Stimulated activated CD8-positive, alpha-beta memory T cell treated with anti-CD3 and anti-CD28 coated beads, Interleukin-4, amount 100 ng/mL, for 4 hours (primary cell): ENCODE data around the gene TMCC1.
A peak's percentile ranks its signal among the peaks of the same experiment; 100 is the strongest.
"Not testable (repeated sequence)": the region's sequence is repeated elsewhere in the genome, so short reads cannot be mapped to it uniquely, and the experiment has no call there.

Source experiments
- DNase-seq, 2 donors: peaks; one replicate each; pipeline ENCODE4 v3.0.0-alpha.2; 2020; ENCODE audit warnings: low read depth in 2 of 2, low spot score in 1 of 2

The TMCC1 gene

GRCh38 chr3:129655291-129655700, 238.2 kb downstream of the TMCC1 start:
- no peak for DNase-seq

- DNase-seq = no peak
Observed at GRCh38 chr3:129654131-129654530, 239.4 kb downstream of the TMCC1 start.

- no peak for DNase-seq
Observed at GRCh38 chr3:129653019-129653418, 240.5 kb downstream of the TMCC1 start.

DNA sequence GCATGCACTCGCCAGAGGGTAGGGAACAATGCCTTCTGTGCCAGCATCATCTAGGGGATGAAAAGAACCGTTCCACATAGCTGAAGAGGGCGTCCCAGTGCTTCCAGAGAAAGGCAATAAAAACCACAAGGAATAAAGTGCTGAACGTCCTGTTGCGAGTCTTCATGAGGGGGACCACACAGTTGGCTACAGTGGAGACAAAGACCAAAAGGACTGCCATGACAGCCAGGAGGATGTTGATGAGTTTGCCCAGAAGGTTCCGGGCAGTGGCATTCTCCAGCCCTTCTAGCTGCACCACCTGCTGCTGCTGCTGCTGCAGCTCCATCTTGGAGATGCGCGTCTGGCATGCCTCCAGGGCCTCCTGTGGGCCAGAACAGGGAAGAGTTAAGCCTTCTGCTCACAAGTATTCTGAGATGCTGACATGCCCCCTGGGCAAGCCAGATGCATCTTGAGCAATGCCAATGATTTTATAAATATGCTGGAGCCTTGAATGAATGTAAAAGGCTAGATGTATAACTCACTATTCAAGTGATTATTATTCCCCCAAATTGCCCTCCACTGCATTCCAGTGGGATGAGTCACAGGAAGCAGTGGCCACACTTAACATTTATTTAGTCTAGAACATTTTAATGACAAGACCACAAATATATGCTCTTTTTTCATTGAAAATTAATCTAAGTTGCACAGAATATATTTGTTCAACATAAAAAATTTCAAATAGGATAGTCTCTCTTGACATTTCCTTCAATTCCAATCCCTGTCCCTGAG, 241.9 kb downstream of the TMCC1 start:
- DNase-seq = no peak

GRCh38 chr3:129650256-129650872, 243.1 kb downstream of the TMCC1 start:
- peak in 1 of 2 donors; percentile 14 for DNase-seq

- no peak for DNase-seq
Observed at GRCh38 chr3:129648391-129648790, 245.1 kb downstream of the TMCC1 start.

DNA sequence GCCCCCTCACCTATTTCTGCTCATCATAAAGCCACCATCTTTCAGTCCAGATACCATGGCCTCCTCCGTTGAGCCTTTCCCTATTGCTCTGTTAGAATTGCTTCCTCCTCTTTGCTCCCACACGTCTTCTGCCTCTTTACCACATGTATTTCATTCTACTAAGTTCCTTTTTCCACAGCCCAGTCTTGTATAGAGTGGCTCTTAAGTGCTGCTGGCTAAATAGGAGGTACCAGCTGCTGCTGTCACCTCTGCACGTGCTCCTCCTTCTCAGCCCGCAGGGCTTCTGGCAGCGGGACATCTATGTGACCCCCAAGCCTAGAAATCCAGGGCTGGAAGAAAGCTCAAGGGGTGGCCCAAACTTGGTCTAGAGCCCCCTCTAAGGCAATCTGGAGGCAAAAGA, 248.2 kb downstream of the TMCC1 start:
- DNase-seq = no peak

DNA sequence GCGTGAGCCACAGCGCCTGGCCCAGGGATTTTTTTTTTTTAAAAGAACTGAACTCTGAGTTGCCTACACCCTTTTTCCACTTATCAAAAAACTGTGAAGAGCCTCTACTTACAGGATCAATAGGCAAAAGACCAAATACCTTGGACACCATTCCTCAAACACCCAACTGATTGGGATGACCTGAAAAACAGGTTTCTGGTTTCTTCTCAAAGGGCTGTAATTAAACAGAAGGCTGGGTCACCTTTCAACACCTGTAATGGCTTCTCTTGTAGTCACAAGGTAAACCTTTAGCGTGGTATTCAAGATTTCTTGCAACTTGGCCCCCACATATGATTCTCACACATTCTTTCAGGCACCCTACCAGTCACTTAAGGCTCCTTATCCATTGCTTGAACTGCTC, 248.7 kb downstream of the TMCC1 start:
- DNase-seq = no peak

DNA sequence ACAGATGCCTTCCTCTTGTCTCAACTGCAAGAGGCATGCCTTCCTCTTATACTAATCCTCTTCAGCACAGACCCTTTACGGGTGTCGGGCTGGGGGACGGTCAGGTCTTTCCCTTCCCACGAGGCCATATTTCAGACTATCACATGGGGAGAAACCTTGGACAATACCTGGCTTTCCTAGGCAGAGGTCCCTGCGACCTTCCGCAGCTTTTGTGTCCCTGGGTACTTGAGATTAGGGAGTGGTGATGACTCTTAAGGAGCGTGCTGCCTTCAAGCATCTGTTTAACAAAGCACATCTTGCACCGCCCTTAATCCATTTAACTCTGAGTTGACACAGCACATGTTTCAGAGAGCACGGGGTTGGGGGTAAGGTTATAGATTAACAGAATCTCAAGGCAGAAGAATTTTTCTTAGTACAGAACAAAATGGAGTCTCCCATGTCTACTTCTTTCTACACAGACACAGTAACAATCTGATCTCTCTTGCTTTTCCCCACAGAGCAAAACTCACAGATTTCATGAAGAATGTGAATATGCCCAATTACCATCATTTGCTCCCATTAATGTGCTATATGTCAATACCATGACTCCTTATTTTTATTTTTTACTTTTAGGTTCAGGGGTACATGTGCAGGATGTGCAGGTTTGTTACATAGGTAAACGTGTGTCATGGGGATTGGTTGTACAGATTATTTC, 251.8 kb downstream of the TMCC1 start:
- DNase-seq = not testable (repeated sequence)

- not testable (repeated sequence) for DNase-seq
Observed at GRCh38 chr3:129640985-129641384, 252.5 kb downstream of the TMCC1 start.

- DNase-seq = no peak
Observed at GRCh38 chr3:129638481-129638880, 255.0 kb downstream of the TMCC1 start.

DNA sequence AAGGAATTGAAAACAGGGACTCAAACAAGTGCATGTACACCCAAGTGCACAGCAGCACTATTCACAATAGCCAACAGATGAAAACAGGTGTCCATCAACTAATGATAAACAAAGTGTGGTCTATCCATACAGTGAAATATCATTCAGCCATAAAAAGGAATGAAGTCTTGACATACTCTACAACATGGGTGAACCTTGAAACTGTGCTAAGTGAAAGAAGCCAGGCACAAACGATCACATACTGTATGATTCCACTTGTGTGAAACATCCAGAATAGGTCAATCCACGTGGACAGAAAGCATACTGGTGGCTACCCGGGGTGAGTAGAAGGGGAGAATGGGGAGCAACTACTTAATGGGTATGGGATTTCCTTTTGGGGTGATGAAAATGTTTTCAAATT, 257.4 kb downstream of the TMCC1 start:
- no peak for DNase-seq

GRCh38 chr3:129635656-129636055, 257.9 kb downstream of the TMCC1 start:
- no peak for DNase-seq

- no peak for DNase-seq
Observed at GRCh38 chr3:129633751-129634481, 259.6 kb downstream of the TMCC1 start.

GRCh38 chr3:129632977-129633376, 260.5 kb downstream of the TMCC1 start:
- no peak for DNase-seq

GRCh38 chr3:129632556-129632955, 261.0 kb downstream of the TMCC1 start:
- DNase-seq = no peak

DNA sequence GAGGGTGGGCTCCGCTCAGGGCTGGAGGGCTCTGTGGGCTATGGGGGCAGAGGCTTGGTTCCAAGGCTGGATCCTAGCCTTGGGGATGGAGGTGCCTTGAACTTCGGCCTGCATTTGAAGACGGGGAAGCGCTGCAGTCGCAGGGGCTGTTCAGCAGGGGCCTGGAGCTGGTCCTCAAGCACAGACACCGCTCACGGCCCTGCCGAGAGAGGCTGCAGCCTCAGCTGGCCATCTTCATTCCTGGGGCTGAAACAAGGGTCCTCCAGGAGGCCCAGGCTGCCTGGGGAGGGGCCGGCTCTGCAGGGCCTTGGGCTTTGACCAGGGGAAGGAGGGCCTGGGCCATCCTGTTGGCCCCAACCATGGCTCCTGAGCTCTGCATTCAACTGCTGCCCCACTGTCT, 261.5 kb downstream of the TMCC1 start:
- DNase-seq = no peak

DNA sequence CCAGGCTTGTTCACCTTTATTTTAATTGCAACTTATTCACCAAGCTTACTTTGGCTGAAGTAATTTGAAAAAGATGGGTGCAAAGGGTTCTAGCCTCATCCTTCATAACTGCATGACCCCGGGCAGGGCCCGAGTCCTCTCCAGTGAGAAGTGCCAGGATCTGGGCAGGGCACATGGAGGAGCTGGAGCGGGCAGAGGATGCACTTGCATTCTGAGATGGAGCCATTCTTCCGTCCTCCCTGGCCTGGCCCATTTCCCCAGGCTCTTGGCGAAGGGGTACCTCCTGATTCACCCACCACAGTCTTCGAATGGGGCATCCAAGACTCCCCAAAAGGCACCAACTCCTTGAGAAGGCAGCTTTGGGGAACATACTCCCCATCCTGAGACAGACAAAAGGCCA, 264.5 kb downstream of the TMCC1 start:
- no peak for DNase-seq

DNA sequence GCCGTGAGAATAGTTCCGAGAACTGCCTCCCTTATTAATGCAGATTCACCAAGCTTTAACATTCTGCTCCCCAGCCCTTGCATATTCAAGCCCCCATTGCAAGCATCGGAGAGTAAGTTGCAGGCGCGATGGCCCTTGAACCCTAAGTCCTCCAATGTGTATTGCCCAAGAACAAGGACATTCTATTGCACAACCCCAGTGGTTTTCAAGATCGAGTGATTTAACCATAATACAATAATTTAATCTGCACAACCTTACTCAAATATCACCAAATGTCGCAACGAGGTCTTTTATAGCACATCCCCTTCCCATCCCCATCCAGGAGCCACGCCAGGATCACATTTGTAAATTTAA, 265.4 kb downstream of the TMCC1 start:
- no peak for DNase-seq

DNA sequence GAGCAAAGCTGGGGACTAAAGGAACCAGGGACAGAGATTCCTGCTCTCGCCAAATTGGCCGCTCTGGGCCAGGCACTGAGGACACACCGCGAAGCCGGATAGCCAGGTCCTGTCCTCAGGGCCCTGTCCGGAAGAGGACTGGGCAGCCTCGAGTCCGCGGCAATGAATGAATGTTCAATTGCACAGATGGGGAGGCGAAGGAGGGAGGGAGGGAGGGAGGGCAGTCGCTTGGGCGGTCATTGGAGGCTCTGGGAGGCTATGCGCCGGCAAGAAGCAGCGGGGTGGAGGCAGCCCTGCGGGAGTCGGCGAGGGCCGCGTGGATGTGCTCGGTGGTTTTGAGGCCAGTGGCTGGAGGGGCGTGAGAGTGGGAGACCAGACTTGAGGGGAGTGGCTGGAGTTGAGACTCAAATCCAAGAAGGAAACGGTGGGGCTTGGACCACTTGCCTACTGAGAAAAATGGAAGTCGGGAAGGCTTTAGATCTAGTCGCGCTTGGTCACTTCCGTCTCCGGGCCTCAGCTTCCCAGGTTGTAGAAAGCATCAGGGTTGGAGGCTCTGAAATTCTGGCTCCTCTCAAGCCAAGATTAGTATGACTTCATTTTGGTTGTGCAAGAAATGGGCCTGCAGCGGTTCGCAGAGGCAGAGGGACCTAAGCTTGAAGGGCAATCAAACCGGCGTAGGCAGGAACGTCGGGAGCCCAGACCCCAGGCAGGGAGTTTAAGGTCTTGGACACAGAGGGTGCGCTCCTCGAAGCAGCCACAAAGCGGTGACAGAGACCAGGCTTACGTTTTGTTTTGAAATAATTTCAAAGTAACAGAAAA, 266.0 kb downstream of the TMCC1 start:
- DNase-seq = no peak
